Liver (tissue), 3 donors: ENCODE measurements around the gene PLPP4.

Experiments used
- CTCF ChIP-seq: fragments of 150-350 bp; IDR thresholded peaks from 2 replicates; pipeline ENCODE4 v1.5.1; 2017; ENCODE audit warnings: improper control_type of control experiment, low read depth, low read length; ENCODE audit not compliant: missing input control
- FOXA1 ChIP-seq: IDR thresholded peaks from 2 replicates; pipeline ENCODE4 v1.6.1; 2016; ENCODE audit warnings: antibody characterized with exemption
- REST ChIP-seq: IDR thresholded peaks from 2 replicates; pipeline ENCODE4 v1.6.1; 2016; ENCODE audit warnings: antibody characterized with exemption, mild to moderate bottlenecking
- SP1 ChIP-seq: IDR thresholded peaks from 2 replicates; pipeline ENCODE4 v1.6.1; 2018; ENCODE audit warnings: antibody characterized with exemption, mild to moderate bottlenecking
- TAF1 ChIP-seq: conservative IDR thresholded peaks from 2 replicates; pipeline ENCODE4 v1.6.1; 2016; ENCODE audit warnings: antibody characterized with exemption, mild to moderate bottlenecking
- donor health status: healthy.
- donor health status: healthy.

- TF ChIP-seq CTCF: no peak
- no peak for TF ChIP-seq SP1
- no peak for TF ChIP-seq REST
- TF ChIP-seq TAF1: no peak
- TF ChIP-seq FOXA1: no peak
Observed at GRCh38 chr10:120460186-120460585, 3.2 kb downstream of the PLPP4 start.
